Endothelial cell of umbilical vein (primary cell): Measurements from ENCODE around the gene IL2RG. TPM values are rescaled to one million over a fixed set of nuclear protein-coding genes. Genes with fewer than 3 reads are reported as not detected.

Experiments used
- Bru-seq: library from RNA; stranded (reverse); fragments of 400-500 nt; gene quantifications from one replicate; lab custom pipeline; 2021; lab: Mats Ljungman, UMichigan
- BruChase-seq, 2 experiments: library from RNA; stranded (reverse); fragments of 400-500 nt; gene quantifications; one replicate each; lab custom pipeline; 2021; lab: Mats Ljungman, UMichigan
- BruUV-seq: library from RNA; stranded (reverse); fragments of 400-500 nt; replicated peaks from 2 replicates; lab custom pipeline; 2021; lab: Mats Ljungman, UMichigan
- CTCF ChIA-PET: fragments of 300-600, 350-600 bp; sonication (Branson Sonifier 250); formaldehyde crosslinking; loops from one replicate; lab custom pipeline; 2021; ENCODE audit warnings: antibody characterized with exemption, inconsistent platforms; lab: Charles Lee
- POLR2A ChIA-PET: fragments of 300-600, 350-600 bp; sonication (Branson Sonifier 250); formaldehyde crosslinking; loops from one replicate; lab custom pipeline; 2021; ENCODE audit warnings: antibody characterized with exemption, inconsistent platforms; lab: Charles Lee
- DNase-seq: peaks from one replicate; pipeline ENCODE4 v3.0.0-alpha.2; 2011; ENCODE audit warnings: low read depth, low spot score
- FAIRE-seq: peaks from 2 replicates; lab custom pipeline; 2011; peaks lifted over from hg19 to GRCh38; lab: Jason Lieb, UNC
- H2AFZ ChIP-seq: 2 replicates; pipeline ENCODE4 v1.6.0; 2012; ENCODE audit warnings: low read depth, low read length, control low read depth, inconsistent platforms
- H3K27ac ChIP-seq: 2 replicates; pipeline ENCODE4 v1.5.1; 2011; ENCODE audit warnings: low read depth, mild to moderate bottlenecking, control low read depth, low read length, moderate library complexity; ENCODE audit not compliant: insufficient read depth
- H3K27me3 ChIP-seq, 2 experiments: 2 replicates each; pipeline versions ENCODE4 v1.6.0 to v1.6.1; 2011; ENCODE audit warnings: low read length in 2 of 2, mixed read lengths in 1 of 2; ENCODE audit not compliant: control insufficient read depth in 2 of 2, insufficient read depth in 2 of 2
- H3K36me3 ChIP-seq, 2 experiments: 2 replicates in 1 of 2; 3 replicates in 1 of 2; pipeline ENCODE4 v1.5.1; 2011; ENCODE audit warnings: low read length in 2 of 2, mild to moderate bottlenecking in 1 of 2, moderate library complexity in 1 of 2; ENCODE audit not compliant: control insufficient read depth in 2 of 2, insufficient read depth in 2 of 2; ENCODE audit errors: extremely low read depth in 1 of 2
- H3K4me1 ChIP-seq: 3 replicates; pipeline ENCODE4 v1.5.1; 2011; ENCODE audit warnings: mild to moderate bottlenecking, low read length; ENCODE audit not compliant: control insufficient read depth, insufficient read depth; ENCODE audit errors: extremely low read depth
- H3K4me2 ChIP-seq: 2 replicates; pipeline ENCODE4 v1.6.1; 2011; ENCODE audit warnings: low read length, control low read depth, mixed read lengths; ENCODE audit not compliant: insufficient read depth
- H3K4me3 ChIP-seq, 3 experiments: fragments of 200-600 bp in 1 of 3; sonication (generic), shearing (Covaris generic) in 1 of 3; replicated peaks in 1 of 3; 2 replicates each; pipeline ENCODE4 v1.5.1; 2011 to 2016; ENCODE audit warnings: control low read depth in 3 of 3, low read length in 3 of 3, mild to moderate bottlenecking in 2 of 3, inconsistent platforms in 1 of 3, low read depth in 1 of 3, moderate library complexity in 1 of 3; ENCODE audit not compliant: insufficient read depth in 1 of 3
- H3K79me2 ChIP-seq: 2 replicates; pipeline ENCODE4 v1.6.0; 2012; ENCODE audit warnings: low read length, inconsistent platforms; ENCODE audit not compliant: control insufficient read depth, insufficient read depth
- H3K9ac ChIP-seq: replicated peaks from 2 replicates; pipeline ENCODE3; 2011; ENCODE audit warnings: low read length, control low read depth; ENCODE audit not compliant: insufficient read depth; ENCODE audit errors: extremely low read depth
- H3K9me1 ChIP-seq: replicated peaks from 3 replicates; pipeline ENCODE4 v1.6.0; 2011; ENCODE audit warnings: mild to moderate bottlenecking, low read length; ENCODE audit not compliant: control insufficient read depth, insufficient read depth; ENCODE audit errors: extremely low read depth
- H3K9me3 ChIP-seq: replicated peaks from 2 replicates; pipeline ENCODE4 v1.5.1; 2012; ENCODE audit warnings: low read length, inconsistent platforms; ENCODE audit not compliant: control insufficient read depth, insufficient read depth
- H4K20me1 ChIP-seq: replicated peaks from 2 replicates; pipeline ENCODE3; 2011; ENCODE audit warnings: mild to moderate bottlenecking, low read length; ENCODE audit not compliant: control insufficient read depth, insufficient read depth; ENCODE audit errors: extremely low read depth
- CTCF ChIP-seq, 2 donors: IDR thresholded peaks; 1 replicate in 1 of 2; 2 replicates in 1 of 2; pipeline ENCODE4 v1.5.1; 2011; ENCODE audit warnings: low read length in 2 of 2, mild to moderate bottlenecking in 2 of 2, moderate library complexity in 2 of 2, control low read depth in 1 of 2, inconsistent platforms in 1 of 2, low read depth in 1 of 2; ENCODE audit not compliant: insufficient read depth in 1 of 2; ENCODE audit errors: extremely low read depth in 1 of 2
- EZH2 ChIP-seq: IDR thresholded peaks from 2 replicates; pipeline ENCODE4 v1.6.1; 2012; ENCODE audit warnings: borderline replicate concordance, low read depth, mild to moderate bottlenecking, moderate library complexity, low read length, inconsistent platforms; ENCODE audit not compliant: severe bottlenecking
- FOS ChIP-seq: IDR thresholded peaks from 2 replicates; pipeline ENCODE4 v1.6.1; 2011; ENCODE audit warnings: mild to moderate bottlenecking, low read length, moderate library complexity, borderline replicate concordance; ENCODE audit not compliant: insufficient read depth
- GATA2 ChIP-seq: IDR thresholded peaks from 2 replicates; pipeline ENCODE4 v1.7.0; 2011; ENCODE audit warnings: low read depth, mild to moderate bottlenecking, moderate library complexity, mixed read lengths, low read length; ENCODE audit not compliant: insufficient read length, insufficient read depth
- JUN ChIP-seq: IDR thresholded peaks from 2 replicates; pipeline ENCODE4 v1.6.1; 2011; ENCODE audit warnings: borderline replicate concordance, low read depth; ENCODE audit not compliant: insufficient read length, insufficient read depth
- MAX ChIP-seq: IDR thresholded peaks from 2 replicates; pipeline ENCODE4 v1.6.1; 2011; ENCODE audit not compliant: insufficient read depth, insufficient read length
- MYC ChIP-seq: IDR thresholded peaks from one replicate; pipeline ENCODE4 v1.6.1; 2011; ENCODE audit warnings: mild to moderate bottlenecking, low read depth, low read length
- POLR2A ChIP-seq: IDR thresholded peaks from 2 replicates; pipeline ENCODE4 v1.6.1; 2012; ENCODE audit warnings: low read depth, mild to moderate bottlenecking, control low read depth, low read length
- POLR2AphosphoS5 ChIP-seq: IDR thresholded peaks from 2 replicates; pipeline ENCODE4 v1.6.1; 2012; ENCODE audit warnings: low read depth, mild to moderate bottlenecking, control low read depth, low read length, moderate library complexity; ENCODE audit not compliant: insufficient read depth
- dilution Hi-C: fragments of 300-500 bp; cut with MboI; formaldehyde crosslinking; loops from one replicate; pipeline ENCODE4 v1.15.0; 2019; ENCODE audit warnings: low sequenced_read_pairs; ENCODE audit not compliant: extremely low pct_ligation_motif_present
- intact Hi-C: fragments of 100-400 bp; cut with micrococcal nuclease; formaldehyde crosslinking; loops from one replicate; pipeline ENCODE4 v1.10.0; 2022
- long read RNA-seq: library from polyadenylated mRNA; stranded (forward); transcript quantifications from one replicate; pipeline ENCODE4 v2.0.0, GENCODE V29; 2021
- polyA minus RNA-seq, 3 experiments: library from RNA; depleted of rRNA, polyadenylated mRNA; stranded (reverse); fragments of >200 nt; gene quantifications; 1 replicate in 1 of 3; 2 replicates in 2 of 3; pipeline ENCODE4 v1.2.3, GENCODE V29; 2011
- polyA plus RNA-seq, 4 experiments: library from polyadenylated mRNA; depleted of rRNA in 3 of 4; stranded (reverse) in 3 of 4; unstranded in 1 of 4; fragments of >200 nt; gene quantifications; 2 replicates each; pipeline versions ENCODE4 v1.2.1 to v1.2.3, GENCODE V29; 2011 to 2012; ENCODE audit warnings: missing spikeins in 1 of 4
- total RNA-seq: library from RNA; stranded (reverse); gene quantifications from 2 replicates; pipeline ENCODE4 v1.2.3, GENCODE V29; 2021

IL2RG gene
- total RNA-seq (not detected in 2 replicates), polyA plus RNA-seq (0.07 TPM in 1 of 2 replicates, not detected in the other), polyA minus RNA-seq (2.5 TPM in 1 of 2 replicates, not detected in the other), Bru-seq, nascent RNA (not detected), BruChase-seq, experiment 1, labeled RNA remaining after a 6-hour chase (not detected), BruChase-seq, experiment 2, labeled RNA remaining after a 2-hour chase (not detected)
- polyA plus RNA-seq (2011; cell fraction: cytosol; rRNA removed), result not detected in 2 replicates
- not detected in 2 replicates for polyA plus RNA-seq (2011; cell fraction: nucleus; rRNA removed)
- not detected in 2 replicates for polyA plus RNA-seq (2012)
- polyA minus RNA-seq (2011; cell fraction: cytosol; rRNA and poly(A)+ RNA removed), result not detected
- not detected in 2 replicates for polyA minus RNA-seq (2011; cell fraction: nucleus; rRNA and poly(A)+ RNA removed)
- long read RNA-seq, result 0 reads

- dilution Hi-C loops, result no loop called here
- TF ChIP-seq POLR2A (no peak), CTCF (IDR thresholded peaks at IDR 0.05; ENCODE audit: extremely low read depth in 1 of 2, insufficient read depth in 1 of 2, low read depth in 1 of 2, low read length in 2 of 2) (no peak), JUN (no peak), FOS (no peak), EZH2 (no peak), MAX (no peak), MYC (no peak), GATA2 (no peak), POLR2AphosphoS5 (no peak)
- Histone ChIP-seq H3K4me3 (no peak within 1 kb of the TSS), H3K27ac (no peak within 1 kb of the TSS), H4K20me1 (no peaks in the 10 kb centered on the region), H3K4me1 (no peaks in the 10 kb centered on the region), H3K36me3 (no peaks in the 10 kb centered on the region), H3K9ac (no peak within 1 kb of the TSS), H3K79me2 (no peaks in the 10 kb centered on the region), H3K9me3 (no peaks in the 10 kb centered on the region), H3K27me3 (peaks cover 3 to 4% of the 10 kb centered on the region in 2 experiments), H3K9me1 (no peaks in the 10 kb centered on the region), H2AFZ (no peak within 1 kb of the TSS), H3K4me2 (no peak within 1 kb of the TSS)
- DNase-seq (no peak), FAIRE-seq (no peak)
- intact Hi-C loops, result loop anchor here (10.0 kb wide), 1 partner anchor 116 kb away; no protein-coding TSS in a partner anchor
- ChIA-PET CTCF (interaction anchor here (0.9 kb wide), 2 partner anchors 9 to 14 kb away, joined by 3 read pairs; no protein-coding TSS in a partner anchor), POLR2A (no interaction called here)
- BruUV-seq, result no TSS peak
Observed at GRCh38 chrX:71111141-71111843, at the start of gene IL2RG. TSS of gene IL2RG (minus strand) at chrX:71111577. CDS start at chrX:71111539, 38 bp downstream.
